Stimulated activated CD8-positive, alpha-beta memory T cell treated with anti-CD3 and anti-CD28 coated beads, Interleukin-4, amount 100 ng/mL, for 4 hours (primary cell): ENCODE measurements around the gene SRPK2.
"Not testable (repeated sequence)": the region's sequence is repeated elsewhere in the genome, so short reads cannot be mapped to it uniquely, and the experiment has no call there.

Experiments
- DNase-seq, 2 donors: peaks; one replicate each; pipeline ENCODE4 v3.0.0-alpha.2; 2020; ENCODE audit warnings: low read depth in 2 of 2, low spot score in 1 of 2

SRPK2 gene

GRCh38 chr7:105268056-105268455 is 120.7 kb downstream of the SRPK2 start:
- no peak for DNase-seq

GRCh38 chr7:105267244-105267643 is 121.5 kb downstream of the SRPK2 start:
- no peak for DNase-seq

GRCh38 chr7:105264707-105265106 is 124.0 kb downstream of the SRPK2 start:
- DNase-seq: no peak

GRCh38 chr7:105261689-105262088 is 127.0 kb downstream of the SRPK2 start:
- no peak for DNase-seq

GRCh38 chr7:105260201-105260871 is 128.4 kb downstream of the SRPK2 start:
- DNase-seq: not testable (repeated sequence)

- not testable (repeated sequence) for DNase-seq
These were observed 129.8 kb downstream of the SRPK2 start for GRCh38 chr7:105258919-105259318.

- DNase-seq: no peak
These were observed 131.4 kb downstream of the SRPK2 start for GRCh38 chr7:105257338-105257737.

- no peak for DNase-seq
These were observed 131.9 kb downstream of the SRPK2 start for GRCh38 chr7:105256761-105257231.

GRCh38 chr7:105250706-105251105 is 138.0 kb downstream of the SRPK2 start:
- DNase-seq: no peak

GRCh38 chr7:105250239-105250638 is 138.5 kb downstream of the SRPK2 start:
- DNase-seq: no peak

- no peak for DNase-seq
These were observed 139.5 kb downstream of the SRPK2 start for GRCh38 chr7:105249216-105249615.

GRCh38 chr7:105246679-105247078 is 142.0 kb downstream of the SRPK2 start:
- DNase-seq: no peak

GRCh38 chr7:105246256-105246655 is 142.5 kb downstream of the SRPK2 start:
- no peak for DNase-seq

- no peak for DNase-seq
These were observed 143.2 kb downstream of the SRPK2 start for GRCh38 chr7:105245398-105246114.

GRCh38 chr7:105244594-105244993 is 144.1 kb downstream of the SRPK2 start:
- no peak for DNase-seq

GRCh38 chr7:105241198-105241597 is 147.5 kb downstream of the SRPK2 start:
- no peak for DNase-seq

- DNase-seq: no peak
These were observed 150.4 kb downstream of the SRPK2 start for GRCh38 chr7:105238198-105238765.

GRCh38 chr7:105234886-105235285 is 153.8 kb downstream of the SRPK2 start:
- DNase-seq: no peak

GRCh38 chr7:105232829-105233291 is 155.9 kb downstream of the SRPK2 start:
- DNase-seq: not testable (repeated sequence)

GRCh38 chr7:105230486-105230885 is 158.2 kb downstream of the SRPK2 start:
- DNase-seq: no peak

- DNase-seq: no peak
These were observed 159.1 kb downstream of the SRPK2 start for GRCh38 chr7:105229641-105230040.

- no peak for DNase-seq
These were observed 160.2 kb downstream of the SRPK2 start for GRCh38 chr7:105228555-105228954.
